GM19455 (cell line): ENCODE results near the gene DQX1.

Source experiments
- ATAC-seq: cut with Tn5 transposase; IDR thresholded peaks from one replicate; pipeline ENCODE4 v1.9.1; 2021; ENCODE audit not compliant: unreplicated experiment

DQX1 gene

GRCh38 chr2:74512744-74513604 is 13.1 kb downstream of the DQX1 start:
- no peak for ATAC-seq

- no peak for ATAC-seq
These were observed 14.7 kb downstream of the DQX1 start for GRCh38 chr2:74511104-74511989.

GRCh38 chr2:74510272-74510671 is 15.8 kb downstream of the DQX1 start:
- ATAC-seq: no peak

- peak; percentile 11 for ATAC-seq
These were observed 18.0 kb downstream of the DQX1 start for GRCh38 chr2:74507926-74508520.

GRCh38 chr2:74507145-74507925 is 18.7 kb downstream of the DQX1 start, which contains the start of gene PCGF1:
TSS of gene PCGF1 (minus strand) at chr2:74507695. CDS start at chr2:74507668, 27 bp downstream.
- peak; percentile 90 for ATAC-seq

- ATAC-seq: no peak
These were observed 20.4 kb downstream of the DQX1 start for GRCh38 chr2:74505448-74506246.

GRCh38 chr2:74504591-74504990 is 21.4 kb downstream of the DQX1 start:
- no peak for ATAC-seq

- no peak for ATAC-seq
These were observed 22.2 kb downstream of the DQX1 start for GRCh38 chr2:74503506-74504475.

- peak; percentile 44 for ATAC-seq
These were observed 23.1 kb downstream of the DQX1 start for GRCh38 chr2:74502720-74503505.

- ATAC-seq: no peak
These were observed 23.8 kb downstream of the DQX1 start for GRCh38 chr2:74502147-74502719.

- no peak for ATAC-seq
These were observed 24.5 kb downstream of the DQX1 start for GRCh38 chr2:74501335-74502071.

GRCh38 chr2:74500578-74500946 is 25.5 kb downstream of the DQX1 start:
- no peak for ATAC-seq

- no peak for ATAC-seq
These were observed 26.0 kb downstream of the DQX1 start for GRCh38 chr2:74499940-74500577.

GRCh38 chr2:74499267-74499939 is 26.6 kb downstream of the DQX1 start, which contains the start of gene LBX2:
TSS of gene LBX2 (minus strand) at chr2:74499603. CDS start at chr2:74499537, 66 bp downstream.
- ATAC-seq: no peak

- no peak for ATAC-seq
These were observed 27.3 kb downstream of the DQX1 start for GRCh38 chr2:74498500-74499266.
